Osteocyte (in vitro differentiated cells): Measurements from ENCODE around the gene PLEKHO2. TPM values are rescaled to one million over a fixed set of nuclear protein-coding genes. Genes with fewer than 3 reads are reported as not detected.

ENCODE experiments used
- DNase-seq: peaks from one replicate; pipeline ENCODE4 v3.0.0; 2021; ENCODE audit warnings: mixed read lengths; ENCODE audit not compliant: unreplicated experiment; ENCODE audit errors: extremely low spot score
- H3K27ac Mint-ChIP-seq: one replicate; pipeline ENCODE4 v1.8.0; 2021; ENCODE audit warnings: mild to moderate bottlenecking, mixed read lengths; ENCODE audit not compliant: unreplicated experiment
- H3K27me3 Mint-ChIP-seq: one replicate; pipeline ENCODE4 v1.8.0; 2021; ENCODE audit warnings: mixed read lengths; ENCODE audit not compliant: unreplicated experiment
- H3K36me3 Mint-ChIP-seq: one replicate; pipeline ENCODE4 v1.8.0; 2021; ENCODE audit warnings: mixed read lengths; ENCODE audit not compliant: unreplicated experiment
- H3K4me1 Mint-ChIP-seq: one replicate; pipeline ENCODE4 v1.8.0; 2021; ENCODE audit warnings: mixed read lengths; ENCODE audit not compliant: unreplicated experiment
- H3K4me3 Mint-ChIP-seq: one replicate; pipeline ENCODE4 v1.8.0; 2021; ENCODE audit warnings: mild to moderate bottlenecking, moderate library complexity, mixed read lengths; ENCODE audit not compliant: unreplicated experiment
- H3K9me3 Mint-ChIP-seq: one replicate; pipeline ENCODE4 v1.8.0; 2021; ENCODE audit warnings: mixed read lengths; ENCODE audit not compliant: unreplicated experiment
- total RNA-seq: library from RNA; stranded (reverse); gene quantifications from 2 replicates; pipeline ENCODE4 v1.2.1, GENCODE V29; 2021
- TF ChIP-seq, protein P1 (sequence below): fragments of 200-600 bp; sonication (generic); IDR thresholded peaks from 2 replicates; pipeline ENCODE4 v1.5.0; 2021; ENCODE audit warnings: antibody characterized with exemption, mild to moderate bottlenecking, moderate library complexity

Gene PLEKHO2
- total RNA-seq, 1 donor from 2014 or later = 24.5 TPM

DNA sequence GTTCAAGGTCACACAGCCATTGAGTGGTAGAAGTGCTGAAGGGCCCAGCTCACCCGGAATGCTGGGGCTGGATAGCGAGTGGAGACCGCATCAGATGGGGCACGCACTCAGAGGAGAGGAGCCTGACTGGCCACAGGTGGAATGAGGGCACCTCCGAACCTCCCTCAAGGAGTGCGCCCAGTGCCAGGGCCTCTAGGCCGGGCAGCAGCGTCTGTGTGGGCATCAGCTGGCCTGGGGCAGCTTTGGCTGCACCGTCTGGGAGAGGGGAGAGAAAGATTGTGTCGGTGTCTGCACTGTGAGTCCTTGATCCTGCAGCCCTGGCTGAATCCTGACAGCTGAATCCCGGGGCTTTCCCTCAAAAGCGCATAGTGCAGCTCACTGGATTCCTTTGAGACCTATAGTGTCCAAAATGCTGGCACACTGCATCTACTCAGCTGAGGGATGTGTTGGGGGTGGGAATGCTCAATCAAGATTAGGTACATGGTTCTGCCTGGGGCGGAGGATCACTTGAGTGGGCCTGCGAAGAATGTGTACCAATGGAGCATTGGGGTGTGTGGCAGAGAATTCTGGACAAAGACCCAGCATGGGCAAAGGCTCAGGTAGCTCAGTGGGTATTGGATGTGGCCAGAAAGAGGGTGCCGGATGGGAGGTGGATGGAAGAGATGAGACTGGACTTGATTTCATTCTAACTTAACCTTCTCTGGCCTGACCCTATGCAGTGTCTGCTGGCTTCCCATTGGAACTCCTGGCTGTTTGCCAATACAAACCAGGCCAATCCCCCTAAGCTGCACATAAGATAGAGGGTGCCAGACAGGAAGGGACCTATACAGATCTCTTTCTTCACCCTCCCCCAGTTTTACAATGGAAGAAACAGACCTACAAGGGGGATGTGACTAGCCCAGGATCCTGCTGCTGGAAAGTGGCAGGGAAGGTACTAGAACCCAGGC, 70.9 kb downstream of the PLEKHO2 start:
- H3K4me1 Mint-ChIP-seq = peaks cover 18% of the 10 kb centered on the region
- H3K36me3 Mint-ChIP-seq = no peaks in the 10 kb centered on the region
- H3K9me3 Mint-ChIP-seq = no peaks in the 10 kb centered on the region
- H3K27ac Mint-ChIP-seq = no peak overlapping the region
- TF ChIP-seq, protein P1, sequence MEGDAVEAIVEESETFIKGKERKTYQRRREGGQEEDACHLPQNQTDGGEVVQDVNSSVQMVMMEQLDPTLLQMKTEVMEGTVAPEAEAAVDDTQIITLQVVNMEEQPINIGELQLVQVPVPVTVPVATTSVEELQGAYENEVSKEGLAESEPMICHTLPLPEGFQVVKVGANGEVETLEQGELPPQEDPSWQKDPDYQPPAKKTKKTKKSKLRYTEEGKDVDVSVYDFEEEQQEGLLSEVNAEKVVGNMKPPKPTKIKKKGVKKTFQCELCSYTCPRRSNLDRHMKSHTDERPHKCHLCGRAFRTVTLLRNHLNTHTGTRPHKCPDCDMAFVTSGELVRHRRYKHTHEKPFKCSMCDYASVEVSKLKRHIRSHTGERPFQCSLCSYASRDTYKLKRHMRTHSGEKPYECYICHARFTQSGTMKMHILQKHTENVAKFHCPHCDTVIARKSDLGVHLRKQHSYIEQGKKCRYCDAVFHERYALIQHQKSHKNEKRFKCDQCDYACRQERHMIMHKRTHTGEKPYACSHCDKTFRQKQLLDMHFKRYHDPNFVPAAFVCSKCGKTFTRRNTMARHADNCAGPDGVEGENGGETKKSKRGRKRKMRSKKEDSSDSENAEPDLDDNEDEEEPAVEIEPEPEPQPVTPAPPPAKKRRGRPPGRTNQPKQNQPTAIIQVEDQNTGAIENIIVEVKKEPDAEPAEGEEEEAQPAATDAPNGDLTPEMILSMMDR = no peak
- no peaks in the 10 kb centered on the region for H3K27me3 Mint-ChIP-seq
- H3K4me3 Mint-ChIP-seq = peak overlapping the region; percentile 75
- no peak for DNase-seq

DNA sequence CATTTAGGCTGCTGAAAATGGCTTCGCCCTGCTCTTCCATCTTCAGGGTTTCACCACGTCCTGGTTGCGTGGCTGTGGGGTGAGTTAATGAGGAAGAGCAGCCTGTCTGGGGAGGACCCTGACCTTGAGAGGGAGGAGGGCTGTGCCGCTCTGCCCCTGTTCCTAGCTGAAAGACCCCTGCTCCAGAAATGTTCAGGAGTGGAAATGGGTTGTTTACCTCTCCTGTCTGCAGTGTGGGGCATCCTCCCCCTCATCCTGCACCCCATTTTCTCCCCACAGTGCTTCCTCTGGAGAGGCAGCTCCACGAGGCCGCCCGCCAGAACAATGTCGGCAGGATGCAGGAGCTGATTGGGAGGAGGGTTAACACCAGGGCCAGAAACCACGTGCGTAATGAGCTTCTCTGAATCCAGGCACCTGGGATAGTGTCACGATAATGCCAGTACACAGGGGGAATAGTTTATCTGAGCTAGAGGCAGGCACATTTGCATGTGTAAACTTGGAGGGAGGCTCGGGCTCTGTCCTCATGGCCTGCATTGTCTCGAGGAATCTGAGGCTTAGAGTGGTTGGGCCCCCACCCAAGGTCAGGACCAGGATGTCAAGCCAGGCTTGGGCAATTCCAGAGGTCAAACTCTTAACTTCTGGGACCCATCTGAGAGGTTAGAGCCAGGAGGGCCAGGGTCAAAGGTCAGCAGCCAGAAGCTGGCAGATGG, 74.0 kb downstream of the PLEKHO2 start:
- Mint-ChIP-seq H3K36me3 (no peaks in the 10 kb centered on the region), H3K27ac (no peak overlapping the region), H3K4me1 (peaks cover 14% of the 10 kb centered on the region), H3K4me3 (no peak overlapping the region), H3K27me3 (no peaks in the 10 kb centered on the region), H3K9me3 (no peaks in the 10 kb centered on the region)
- TF ChIP-seq, protein P1 = no peak
- no peak for DNase-seq

DNA sequence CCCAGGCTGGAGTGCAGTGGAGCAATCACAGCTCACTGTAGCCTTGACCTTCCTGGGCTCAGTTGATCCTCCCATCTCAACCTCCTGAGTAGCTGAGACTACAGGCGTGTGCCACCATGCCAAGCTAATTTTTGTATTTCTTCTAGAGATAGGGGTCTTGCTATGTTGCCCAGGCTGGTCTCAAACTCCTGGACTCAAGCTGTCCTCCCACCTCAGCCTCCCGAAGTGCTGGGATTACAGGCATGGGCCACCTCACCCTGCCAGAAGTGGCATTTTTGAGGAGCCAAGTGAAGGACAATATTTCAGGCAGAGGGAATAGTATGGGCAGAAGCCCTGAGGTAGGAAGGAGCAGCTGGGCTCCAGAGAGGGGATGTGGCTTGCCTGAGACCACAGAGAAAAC, 74.7 kb downstream of the PLEKHO2 start:
- Mint-ChIP-seq H3K27ac (no peak overlapping the region), H3K36me3 (no peaks in the 10 kb centered on the region), H3K27me3 (no peaks in the 10 kb centered on the region), H3K9me3 (no peaks in the 10 kb centered on the region), H3K4me1 (peaks cover 10% of the 10 kb centered on the region), H3K4me3 (no peak overlapping the region)
- no peak for DNase-seq
- TF ChIP-seq, protein P1 = no peak

DNA sequence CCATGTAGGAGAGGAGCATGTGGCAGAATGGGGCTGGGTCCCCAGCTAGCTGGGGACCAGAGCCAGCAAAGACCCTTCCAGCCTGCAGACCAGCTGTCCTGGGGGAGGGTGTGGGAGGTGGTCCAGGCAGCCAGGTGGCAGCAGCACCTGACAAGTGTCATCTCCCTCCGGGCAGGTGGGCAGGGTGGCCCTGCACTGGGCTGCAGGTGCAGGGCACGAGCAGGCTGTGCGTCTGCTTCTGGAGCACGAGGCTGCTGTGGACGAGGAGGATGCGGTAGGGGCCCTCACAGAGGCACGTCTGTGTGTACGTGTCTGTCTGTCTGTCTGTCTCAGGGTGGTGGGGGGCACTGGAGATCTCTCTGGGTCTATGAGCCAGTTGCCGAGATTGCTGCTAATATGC, 75.5 kb downstream of the PLEKHO2 start:
- DNase-seq = no peak
- no peaks in the 10 kb centered on the region for H3K9me3 Mint-ChIP-seq

More for the DNA sequence above, 75.5 kb downstream of the PLEKHO2 start:
- TF ChIP-seq, protein P1 = no peak
- peaks cover 12% of the 10 kb centered on the region for H3K4me1 Mint-ChIP-seq
- no peak overlapping the region for H3K27ac Mint-ChIP-seq
- no peak overlapping the region for H3K4me3 Mint-ChIP-seq
- H3K27me3 Mint-ChIP-seq = no peaks in the 10 kb centered on the region
- H3K36me3 Mint-ChIP-seq = no peaks in the 10 kb centered on the region

Other genes starting within 250 kb of the PLEKHO2 start
- gene RBPMS2, start 66.3 kb upstream of the PLEKHO2 start, total RNA-seq = 3.8 and 4.8 TPM in 2 replicates
- gene PIF1, start 16.3 kb upstream of the PLEKHO2 start, total RNA-seq = 4.2 and 4.8 TPM in 2 replicates
- gene ANKDD1A, start 70.0 kb downstream of the PLEKHO2 start, total RNA-seq = 4.6 and 5.7 TPM in 2 replicates
- 116 and 120 TPM in 2 replicates for gene SPG21, start 148.0 kb downstream of the PLEKHO2 start, total RNA-seq
- gene MTFMT, start 187.7 kb downstream of the PLEKHO2 start, total RNA-seq = 16.3 and 16.9 TPM in 2 replicates
- not detected in 2 replicates for gene SLC51B, start 203.5 kb downstream of the PLEKHO2 start, total RNA-seq
- 0.73 and 0.78 TPM in 2 replicates for gene RASL12, start 226.1 kb downstream of the PLEKHO2 start, total RNA-seq
- not detected in 2 replicates for gene KBTBD13, start 234.8 kb downstream of the PLEKHO2 start, total RNA-seq